DND-41 (cell line): ENCODE results near the gene CDYL.

ENCODE experiments used
- EZH2 ChIP-seq: IDR thresholded peaks from 3 replicates; pipeline ENCODE4 v1.6.1; 2012; ENCODE audit warnings: borderline replicate concordance, low read depth, mild to moderate bottlenecking, moderate library complexity, low read length, inconsistent platforms; ENCODE audit not compliant: severe bottlenecking
- TF ChIP-seq, protein P1 (sequence below): IDR thresholded peaks from 2 replicates; pipeline ENCODE4 v1.5.1; 2012; ENCODE audit warnings: borderline replicate concordance, low read length, moderate library complexity, mild to moderate bottlenecking; ENCODE audit not compliant: poor library complexity, severe bottlenecking; ENCODE audit errors: extremely low read depth

DNA sequence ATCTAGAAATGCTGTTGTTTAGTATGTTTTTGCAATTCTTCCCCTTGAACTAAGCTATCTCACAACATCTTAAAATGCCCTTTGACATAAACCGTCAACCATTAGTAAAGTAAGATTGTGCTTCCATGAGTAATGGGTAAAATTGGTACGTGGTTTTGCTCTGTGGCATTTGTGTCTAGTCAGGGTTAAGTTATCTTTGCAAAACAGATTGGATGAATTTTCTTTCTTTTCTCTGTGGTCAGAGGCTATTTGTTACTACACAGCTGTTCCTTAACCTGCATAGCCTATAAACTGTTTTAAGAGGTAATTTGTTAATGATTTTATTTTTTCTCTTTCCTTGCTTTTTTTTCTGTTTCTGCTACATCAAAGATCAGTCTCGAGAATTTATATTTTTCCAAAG, 152.2 kb downstream of the CDYL start:
- TF ChIP-seq, protein P1, sequence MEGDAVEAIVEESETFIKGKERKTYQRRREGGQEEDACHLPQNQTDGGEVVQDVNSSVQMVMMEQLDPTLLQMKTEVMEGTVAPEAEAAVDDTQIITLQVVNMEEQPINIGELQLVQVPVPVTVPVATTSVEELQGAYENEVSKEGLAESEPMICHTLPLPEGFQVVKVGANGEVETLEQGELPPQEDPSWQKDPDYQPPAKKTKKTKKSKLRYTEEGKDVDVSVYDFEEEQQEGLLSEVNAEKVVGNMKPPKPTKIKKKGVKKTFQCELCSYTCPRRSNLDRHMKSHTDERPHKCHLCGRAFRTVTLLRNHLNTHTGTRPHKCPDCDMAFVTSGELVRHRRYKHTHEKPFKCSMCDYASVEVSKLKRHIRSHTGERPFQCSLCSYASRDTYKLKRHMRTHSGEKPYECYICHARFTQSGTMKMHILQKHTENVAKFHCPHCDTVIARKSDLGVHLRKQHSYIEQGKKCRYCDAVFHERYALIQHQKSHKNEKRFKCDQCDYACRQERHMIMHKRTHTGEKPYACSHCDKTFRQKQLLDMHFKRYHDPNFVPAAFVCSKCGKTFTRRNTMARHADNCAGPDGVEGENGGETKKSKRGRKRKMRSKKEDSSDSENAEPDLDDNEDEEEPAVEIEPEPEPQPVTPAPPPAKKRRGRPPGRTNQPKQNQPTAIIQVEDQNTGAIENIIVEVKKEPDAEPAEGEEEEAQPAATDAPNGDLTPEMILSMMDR, result no peak
- TF ChIP-seq EZH2, result no peak
